Endothelial cell (in vitro differentiated cells): Measurements from ENCODE around the gene ATP11B. TPM values are rescaled to one million over a fixed set of nuclear protein-coding genes. Genes with fewer than 3 reads are reported as not detected.

Source experiments
- DNase-seq: peaks from one replicate; pipeline ENCODE4 v3.0.0; 2021; ENCODE audit warnings: low spot score
- H3K27ac Mint-ChIP-seq: one replicate; pipeline ENCODE4 v1.8.0; 2021; ENCODE audit warnings: mixed read lengths, inconsistent platforms; ENCODE audit not compliant: unreplicated experiment
- H3K27me3 Mint-ChIP-seq: one replicate; pipeline ENCODE4 v1.8.0; 2021; ENCODE audit warnings: mild to moderate bottlenecking, moderate library complexity, mixed read lengths, inconsistent platforms; ENCODE audit not compliant: unreplicated experiment
- H3K36me3 Mint-ChIP-seq: one replicate; pipeline ENCODE4 v1.8.0; 2021; ENCODE audit warnings: mild to moderate bottlenecking, low read depth, mixed read lengths, inconsistent platforms; ENCODE audit not compliant: unreplicated experiment
- H3K4me1 Mint-ChIP-seq: one replicate; pipeline ENCODE4 v1.8.0; 2021; ENCODE audit warnings: mild to moderate bottlenecking, mixed read lengths, inconsistent platforms; ENCODE audit not compliant: unreplicated experiment
- H3K4me3 Mint-ChIP-seq: one replicate; pipeline ENCODE4 v1.8.0; 2021; ENCODE audit warnings: mild to moderate bottlenecking, mixed read lengths, inconsistent platforms; ENCODE audit not compliant: unreplicated experiment
- H3K9me3 Mint-ChIP-seq: one replicate; pipeline ENCODE4 v1.8.0; 2021; ENCODE audit warnings: mixed read lengths, inconsistent platforms; ENCODE audit not compliant: unreplicated experiment
- CTCF ChIP-seq: fragments of 200-600 bp; sonication (generic); IDR thresholded peaks from one replicate; pipeline ENCODE4 v1.5.0; 2021; ENCODE audit warnings: antibody characterized with exemption; ENCODE audit not compliant: unreplicated experiment
- total RNA-seq: library from RNA; stranded (reverse); fragmentation: NEBNext Ultra II Directional; extraction: Animal tissue kit (Norgen Biotek cat#: 25700); gene quantifications from one replicate; pipeline ENCODE4 v1.2.1, GENCODE V29; 2021; ENCODE audit not compliant: unreplicated experiment

ATP11B gene
- total RNA-seq, 1 donor from 2014 or later: 45.3 TPM

- no peak overlapping the region for H3K27ac Mint-ChIP-seq
- H3K9me3 Mint-ChIP-seq: no peaks in the 10 kb centered on the region
- no peak overlapping the region for H3K4me3 Mint-ChIP-seq
- no peak for DNase-seq
- H3K36me3 Mint-ChIP-seq: no peaks in the 10 kb centered on the region
- H3K4me1 Mint-ChIP-seq: peaks cover 16% of the 10 kb centered on the region
- H3K27me3 Mint-ChIP-seq: no peaks in the 10 kb centered on the region
- TF ChIP-seq CTCF: no peak
Observed at GRCh38 chr3:182807061-182807460, 13.8 kb downstream of the ATP11B start.

- DNase-seq: no peak
- no peak overlapping the region for H3K27ac Mint-ChIP-seq
- peaks cover 9% of the 10 kb centered on the region for H3K4me1 Mint-ChIP-seq
- H3K4me3 Mint-ChIP-seq: no peak overlapping the region
- H3K36me3 Mint-ChIP-seq: no peaks in the 10 kb centered on the region
- no peaks in the 10 kb centered on the region for H3K27me3 Mint-ChIP-seq
- no peak for TF ChIP-seq CTCF
- H3K9me3 Mint-ChIP-seq: no peaks in the 10 kb centered on the region
Observed at GRCh38 chr3:182808041-182808770, 14.9 kb downstream of the ATP11B start.

GRCh38 chr3:182809531-182809930 lies 16.2 kb downstream of the ATP11B start:
- H3K36me3 Mint-ChIP-seq: no peaks in the 10 kb centered on the region
- H3K9me3 Mint-ChIP-seq: no peaks in the 10 kb centered on the region
- no peak for TF ChIP-seq CTCF
- H3K4me1 Mint-ChIP-seq: peaks cover 9% of the 10 kb centered on the region
- no peak overlapping the region for H3K27ac Mint-ChIP-seq
- H3K4me3 Mint-ChIP-seq: no peak overlapping the region
- DNase-seq: no peak
- no peaks in the 10 kb centered on the region for H3K27me3 Mint-ChIP-seq

GRCh38 chr3:182810574-182811268 lies 17.4 kb downstream of the ATP11B start:
- Mint-ChIP-seq H3K36me3 (no peaks in the 10 kb centered on the region), H3K27me3 (no peaks in the 10 kb centered on the region), H3K4me3 (no peak overlapping the region), H3K9me3 (no peaks in the 10 kb centered on the region), H3K27ac (no peak overlapping the region), H3K4me1 (peaks cover 9% of the 10 kb centered on the region)
- no peak for DNase-seq
- no peak for TF ChIP-seq CTCF

- Mint-ChIP-seq H3K4me1 (peaks cover 9% of the 10 kb centered on the region), H3K27ac (no peak overlapping the region)
Observed at GRCh38 chr3:182811269-182811596, 17.9 kb downstream of the ATP11B start.

More at GRCh38 chr3:182811269-182811596, 17.9 kb downstream of the ATP11B start:
- no peak for TF ChIP-seq CTCF
- H3K27me3 Mint-ChIP-seq: no peaks in the 10 kb centered on the region
- H3K4me3 Mint-ChIP-seq: no peak overlapping the region
- H3K36me3 Mint-ChIP-seq: no peaks in the 10 kb centered on the region
- no peak for DNase-seq
- H3K9me3 Mint-ChIP-seq: no peaks in the 10 kb centered on the region
